ENCODE results near the gene C14orf180. TPM values are rescaled to one million over a fixed set of nuclear protein-coding genes. Genes with fewer than 3 reads are reported as not detected.

C14orf180 gene
- total RNA-seq, 2 donors from 2014 or later = 1.1 to 5.1 TPM

GRCh38 chr14:104536942-104537612 is 42.5 kb upstream of the C14orf180 start:
- ATAC-seq (ENCODE audit: insufficient number of reproducible peaks, low FRiP score, low read depth) (no peak), DNase-seq (ENCODE audit: low spot score) (no peak)
- H3K27ac ChIP-seq = no peak overlapping the region
- no peaks in the 10 kb centered on the region for H3K36me3 ChIP-seq
- no peak overlapping the region for H3K4me3 ChIP-seq
- TF ChIP-seq CTCF (IDR thresholded peaks at IDR 0.05) = no peak
- no peaks in the 10 kb centered on the region for H3K27me3 ChIP-seq (replicated peaks; ENCODE audit: insufficient read depth)
- no peaks in the 10 kb centered on the region for H3K9me3 ChIP-seq
- no peaks in the 10 kb centered on the region for H3K4me1 ChIP-seq (ENCODE audit: control insufficient read depth in 1 of 2, low read depth in 2 of 2)

GRCh38 chr14:104537613-104537988 is 42.0 kb upstream of the C14orf180 start:
- no peak for DNase-seq (ENCODE audit: low spot score)
- Histone ChIP-seq H3K27me3 (replicated peaks; ENCODE audit: insufficient read depth) (no peaks in the 10 kb centered on the region), H3K36me3 (no peaks in the 10 kb centered on the region), H3K4me3 (no peak overlapping the region), H3K27ac (no peak overlapping the region), H3K4me1 (ENCODE audit: control insufficient read depth in 1 of 2, low read depth in 2 of 2) (no peaks in the 10 kb centered on the region), H3K9me3 (no peaks in the 10 kb centered on the region)
- no peak for ATAC-seq (ENCODE audit: insufficient number of reproducible peaks, low FRiP score, low read depth)
- TF ChIP-seq CTCF (IDR thresholded peaks at IDR 0.05) = no peak

- Histone ChIP-seq H3K27ac (no peak overlapping the region), H3K9me3 (no peaks in the 10 kb centered on the region), H3K36me3 (no peaks in the 10 kb centered on the region), H3K27me3 (replicated peaks; ENCODE audit: insufficient read depth) (no peaks in the 10 kb centered on the region), H3K4me3 (no peak overlapping the region), H3K4me1 (ENCODE audit: control insufficient read depth in 1 of 2, low read depth in 2 of 2) (no peaks in the 10 kb centered on the region)
- no peak for TF ChIP-seq CTCF (IDR thresholded peaks at IDR 0.05)
- ATAC-seq (ENCODE audit: insufficient number of reproducible peaks, low FRiP score, low read depth) (no peak), DNase-seq (ENCODE audit: low spot score) (no peak)
These were observed 37.6 kb upstream of the C14orf180 start for GRCh38 chr14:104541905-104542465.

GRCh38 chr14:104542871-104543830 is 36.4 kb upstream of the C14orf180 start:
- no peak for DNase-seq (ENCODE audit: low spot score)
- H3K27ac ChIP-seq = no peak overlapping the region

More at GRCh38 chr14:104542871-104543830, 36.4 kb upstream of the C14orf180 start:
- no peaks in the 10 kb centered on the region for H3K9me3 ChIP-seq
- no peaks in the 10 kb centered on the region for H3K36me3 ChIP-seq
- TF ChIP-seq CTCF (IDR thresholded peaks at IDR 0.05) = no peak
- H3K4me3 ChIP-seq = no peak overlapping the region
- no peak for ATAC-seq (ENCODE audit: insufficient number of reproducible peaks, low FRiP score, low read depth)
- no peaks in the 10 kb centered on the region for H3K4me1 ChIP-seq (ENCODE audit: control insufficient read depth in 1 of 2, low read depth in 2 of 2)
- no peaks in the 10 kb centered on the region for H3K27me3 ChIP-seq (replicated peaks; ENCODE audit: insufficient read depth)

Data from thoracic aorta (tissue), 2 donors.